HG03520 (cell line): ENCODE data around the gene TAF9.
"Not testable (repeated sequence)": the region's sequence is repeated elsewhere in the genome, so short reads cannot be mapped to it uniquely, and the experiment has no call there.

ENCODE experiments used
- ATAC-seq: cut with Tn5 transposase; IDR thresholded peaks from one replicate; pipeline ENCODE4 v1.9.1; 2021; ENCODE audit warnings: mild to moderate bottlenecking, moderate library complexity; ENCODE audit not compliant: unreplicated experiment

Gene TAF9

GRCh38 chr5:69341520-69342161 is 27.7 kb downstream of the TAF9 start:
- no peak for ATAC-seq

- no peak for ATAC-seq
These were observed 33.9 kb downstream of the TAF9 start for GRCh38 chr5:69335341-69335935.

- no peak for ATAC-seq
These were observed 34.5 kb downstream of the TAF9 start for GRCh38 chr5:69334793-69335268.

- not testable (repeated sequence) for ATAC-seq
These were observed 35.5 kb downstream of the TAF9 start for GRCh38 chr5:69333668-69334315.

GRCh38 chr5:69331528-69332445 is 37.5 kb downstream of the TAF9 start:
- ATAC-seq, result no peak

GRCh38 chr5:69329905-69330489 is 39.3 kb downstream of the TAF9 start:
- ATAC-seq, result no peak

GRCh38 chr5:69326365-69326764 is 43.0 kb downstream of the TAF9 start:
- ATAC-seq, result no peak

GRCh38 chr5:69317391-69317790 is 51.9 kb downstream of the TAF9 start:
- no peak for ATAC-seq

- no peak for ATAC-seq
These were observed 53.3 kb downstream of the TAF9 start for GRCh38 chr5:69315972-69316371.
